Neural cell (in vitro differentiated cells): ENCODE data around the gene TRMU. TPM values are rescaled to one million over a fixed set of nuclear protein-coding genes. Genes with fewer than 3 reads are reported as not detected.

Source experiments
- H2AFZ ChIP-seq: fragments of 200-600, 300-800 bp; sonication (generic), shearing (Covaris generic); 2 replicates; pipeline ENCODE4 v1.6.0; 2014; ENCODE audit warnings: low read depth, mild to moderate bottlenecking, antibody characterized with exemption, low read length, moderate library complexity
- H3F3A ChIP-seq: fragments of 200-600 bp; shearing (Covaris generic); 2 replicates; pipeline ENCODE4 v1.6.1; 2016; ENCODE audit warnings: mild to moderate bottlenecking, moderate library complexity, mixed read lengths, antibody characterized with exemption, low read length; ENCODE audit not compliant: insufficient read depth, poor library complexity, severe bottlenecking
- H3K27ac ChIP-seq: fragments of 200-600, 300-800 bp; sonication (generic), shearing (Covaris generic); 2 replicates; pipeline ENCODE4 v1.5.1; 2014; ENCODE audit warnings: mild to moderate bottlenecking, low read length, moderate library complexity
- H3K27me3 ChIP-seq: fragments of 300-800, 200-600 bp; sonication (generic), shearing (Covaris generic); 2 replicates; pipeline ENCODE4 v1.6.0; 2014; ENCODE audit warnings: mild to moderate bottlenecking, low read depth, low read length, moderate library complexity; ENCODE audit not compliant: insufficient read depth
- H3K36me3 ChIP-seq: fragments of 300-800, 200-600 bp; sonication (generic), shearing (Covaris generic); 2 replicates; pipeline ENCODE4 v1.5.1; 2014; ENCODE audit warnings: mild to moderate bottlenecking, antibody characterized with exemption, low read length, moderate library complexity; ENCODE audit not compliant: insufficient read depth
- H3K4me2 ChIP-seq: fragments of 300-800, 200-600 bp; sonication (generic), shearing (Covaris generic); 2 replicates; pipeline ENCODE4 v1.6.0; 2014; ENCODE audit warnings: mild to moderate bottlenecking, low read length
- H3K4me3 ChIP-seq: fragments of 300-800, 200-600 bp; sonication (generic), shearing (Covaris generic); 2 replicates; pipeline ENCODE4 v1.5.1; 2014; ENCODE audit warnings: mild to moderate bottlenecking, low read length, moderate library complexity
- H3K79me2 ChIP-seq: fragments of 200-600 bp; shearing (Covaris generic); replicated peaks from 2 replicates; pipeline ENCODE4 v1.6.0; 2014; ENCODE audit warnings: mild to moderate bottlenecking, low read length, moderate library complexity; ENCODE audit not compliant: insufficient read depth
- H3K9ac ChIP-seq: fragments of 300-800, 200-600 bp; sonication (generic), shearing (Covaris generic); 2 replicates; pipeline ENCODE4 v1.6.1; 2016; ENCODE audit warnings: mild to moderate bottlenecking, low read length, mixed read lengths
- H3K9me2 ChIP-seq: fragments of 200-600 bp; shearing (Covaris generic); 2 replicates; pipeline ENCODE4 v1.6.1; 2016; ENCODE audit warnings: mild to moderate bottlenecking, low read length, mixed read lengths; ENCODE audit not compliant: insufficient read depth
- H3K9me3 ChIP-seq: fragments of 200-600, 300-800 bp; sonication (generic), shearing (Covaris generic); 2 replicates; pipeline ENCODE4 v1.6.1; 2016; ENCODE audit warnings: mild to moderate bottlenecking, mixed run types, low read length, moderate library complexity, mixed read lengths
- H4K20me1 ChIP-seq: fragments of 200-600 bp; shearing (Covaris generic); 2 replicates; pipeline ENCODE4 v1.6.1; 2016; ENCODE audit warnings: mild to moderate bottlenecking, mixed run types; ENCODE audit not compliant: insufficient read depth
- EP300 ChIP-seq: fragments of 450-650 bp; conservative IDR thresholded peaks from 2 replicates; pipeline ENCODE4 v1.6.1; 2014; ENCODE audit warnings: antibody characterized with exemption, mild to moderate bottlenecking, moderate library complexity; ENCODE audit not compliant: poor library complexity, severe bottlenecking
- EZH2 ChIP-seq: fragments of 200-600, 300-800 bp; shearing (Covaris generic), sonication (generic); IDR thresholded peaks from 2 replicates; pipeline ENCODE4 v1.6.1; 2014; ENCODE audit warnings: antibody characterized with exemption, low read length, borderline replicate concordance, mild to moderate bottlenecking; ENCODE audit not compliant: insufficient read depth, poor library complexity, severe bottlenecking
- MXI1 ChIP-seq: fragments of 450-650 bp; conservative IDR thresholded peaks from 2 replicates; pipeline ENCODE4 v1.6.1; 2014; ENCODE audit warnings: antibody characterized with exemption, mild to moderate bottlenecking; ENCODE audit not compliant: poor library complexity, severe bottlenecking
- POLR2AphosphoS5 ChIP-seq: IDR thresholded peaks from 2 replicates; pipeline ENCODE4 v1.6.1; 2012
- RAD21 ChIP-seq: fragments of 450-650 bp; conservative IDR thresholded peaks from 2 replicates; pipeline ENCODE4 v1.6.1; 2014; ENCODE audit warnings: antibody characterized with exemption, mild to moderate bottlenecking, moderate library complexity
- SMC3 ChIP-seq: fragments of 450-650 bp; conservative IDR thresholded peaks from 2 replicates; pipeline ENCODE4 v1.6.1; 2014; ENCODE audit warnings: antibody characterized with exemption, mild to moderate bottlenecking, moderate library complexity; ENCODE audit not compliant: poor library complexity
- TAF1 ChIP-seq: IDR thresholded peaks from 2 replicates; pipeline ENCODE4 v1.6.1; 2012; ENCODE audit warnings: low read depth
- polyA plus RNA-seq: library from polyadenylated mRNA; depleted of rRNA; stranded (reverse); fragments of >200 nt; gene quantifications from 2 replicates; pipeline ENCODE4 v1.2.3, GENCODE V29; 2014
- TF ChIP-seq, protein P1 (sequence below): fragments of 450-650 bp; IDR thresholded peaks from 2 replicates; pipeline ENCODE4 v1.5.1; 2014; ENCODE audit warnings: antibody characterized with exemption, mild to moderate bottlenecking, moderate library complexity; ENCODE audit not compliant: poor library complexity, severe bottlenecking
- TF ChIP-seq, protein P2 (sequence below): IDR thresholded peaks from 2 replicates; pipeline ENCODE4 v1.6.1; 2012; ENCODE audit warnings: borderline replicate concordance

Gene TRMU
- polyA plus RNA-seq, 1 donor from 2014 or later, result 72.9 TPM

DNA sequence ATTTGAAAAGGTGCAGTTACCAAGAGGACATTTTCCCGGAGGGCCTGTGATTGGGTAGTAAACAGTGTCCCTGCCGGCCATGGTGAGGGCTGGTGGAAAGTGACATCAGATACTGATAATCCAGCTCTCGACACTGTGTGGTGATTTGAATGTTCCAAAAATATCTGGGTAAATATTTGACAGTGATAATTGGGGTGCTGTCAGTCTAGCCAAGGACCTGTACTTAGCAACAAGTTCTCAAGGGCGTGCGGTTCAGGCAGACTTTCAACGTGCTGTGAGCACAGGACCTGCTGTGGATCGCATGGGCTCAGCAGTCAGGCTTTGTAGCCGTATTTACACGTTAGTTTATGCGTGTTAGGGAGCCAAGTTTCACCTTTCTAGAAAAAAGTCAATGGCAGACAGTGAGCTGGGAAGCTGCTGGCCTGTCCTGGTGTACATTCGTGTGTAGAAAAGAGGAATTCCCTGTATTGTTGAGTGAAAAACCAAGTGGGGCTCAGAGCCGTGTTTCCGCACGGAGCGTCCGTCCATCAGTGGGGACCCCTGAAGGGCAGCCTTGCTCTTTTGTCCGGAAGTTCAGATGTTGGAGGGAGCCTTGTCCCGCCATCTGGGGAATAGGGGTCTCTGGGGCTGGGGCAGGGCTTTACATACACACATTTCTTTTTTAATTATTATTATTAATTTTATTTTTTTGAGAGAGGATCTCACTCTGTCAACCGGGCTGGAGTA lies 11.3 kb downstream of the TRMU start:
- no peak overlapping the region for H3K9ac ChIP-seq
- H3K9me3 ChIP-seq, result no peaks in the 10 kb centered on the region
- H3K27ac ChIP-seq, result no peak overlapping the region
- no peak overlapping the region for H3K4me2 ChIP-seq
- H3F3A ChIP-seq, result no peaks in the 10 kb centered on the region
- H3K36me3 ChIP-seq, result no peaks in the 10 kb centered on the region
- no peaks in the 10 kb centered on the region for H3K9me2 ChIP-seq
- H4K20me1 ChIP-seq, result no peaks in the 10 kb centered on the region
- H3K4me3 ChIP-seq, result no peak overlapping the region
- no peak overlapping the region for H2AFZ ChIP-seq
- H3K79me2 ChIP-seq, result no peaks in the 10 kb centered on the region
- H3K27me3 ChIP-seq, result no peaks in the 10 kb centered on the region
- TF ChIP-seq TAF1 (no peak), EP300 (no peak), POLR2AphosphoS5 (no peak), EZH2 (no peak), MXI1 (no peak), RAD21 (no peak), SMC3 (no peak)
- TF ChIP-seq, protein P1, sequence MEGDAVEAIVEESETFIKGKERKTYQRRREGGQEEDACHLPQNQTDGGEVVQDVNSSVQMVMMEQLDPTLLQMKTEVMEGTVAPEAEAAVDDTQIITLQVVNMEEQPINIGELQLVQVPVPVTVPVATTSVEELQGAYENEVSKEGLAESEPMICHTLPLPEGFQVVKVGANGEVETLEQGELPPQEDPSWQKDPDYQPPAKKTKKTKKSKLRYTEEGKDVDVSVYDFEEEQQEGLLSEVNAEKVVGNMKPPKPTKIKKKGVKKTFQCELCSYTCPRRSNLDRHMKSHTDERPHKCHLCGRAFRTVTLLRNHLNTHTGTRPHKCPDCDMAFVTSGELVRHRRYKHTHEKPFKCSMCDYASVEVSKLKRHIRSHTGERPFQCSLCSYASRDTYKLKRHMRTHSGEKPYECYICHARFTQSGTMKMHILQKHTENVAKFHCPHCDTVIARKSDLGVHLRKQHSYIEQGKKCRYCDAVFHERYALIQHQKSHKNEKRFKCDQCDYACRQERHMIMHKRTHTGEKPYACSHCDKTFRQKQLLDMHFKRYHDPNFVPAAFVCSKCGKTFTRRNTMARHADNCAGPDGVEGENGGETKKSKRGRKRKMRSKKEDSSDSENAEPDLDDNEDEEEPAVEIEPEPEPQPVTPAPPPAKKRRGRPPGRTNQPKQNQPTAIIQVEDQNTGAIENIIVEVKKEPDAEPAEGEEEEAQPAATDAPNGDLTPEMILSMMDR, result no peak
- TF ChIP-seq, protein P2, sequence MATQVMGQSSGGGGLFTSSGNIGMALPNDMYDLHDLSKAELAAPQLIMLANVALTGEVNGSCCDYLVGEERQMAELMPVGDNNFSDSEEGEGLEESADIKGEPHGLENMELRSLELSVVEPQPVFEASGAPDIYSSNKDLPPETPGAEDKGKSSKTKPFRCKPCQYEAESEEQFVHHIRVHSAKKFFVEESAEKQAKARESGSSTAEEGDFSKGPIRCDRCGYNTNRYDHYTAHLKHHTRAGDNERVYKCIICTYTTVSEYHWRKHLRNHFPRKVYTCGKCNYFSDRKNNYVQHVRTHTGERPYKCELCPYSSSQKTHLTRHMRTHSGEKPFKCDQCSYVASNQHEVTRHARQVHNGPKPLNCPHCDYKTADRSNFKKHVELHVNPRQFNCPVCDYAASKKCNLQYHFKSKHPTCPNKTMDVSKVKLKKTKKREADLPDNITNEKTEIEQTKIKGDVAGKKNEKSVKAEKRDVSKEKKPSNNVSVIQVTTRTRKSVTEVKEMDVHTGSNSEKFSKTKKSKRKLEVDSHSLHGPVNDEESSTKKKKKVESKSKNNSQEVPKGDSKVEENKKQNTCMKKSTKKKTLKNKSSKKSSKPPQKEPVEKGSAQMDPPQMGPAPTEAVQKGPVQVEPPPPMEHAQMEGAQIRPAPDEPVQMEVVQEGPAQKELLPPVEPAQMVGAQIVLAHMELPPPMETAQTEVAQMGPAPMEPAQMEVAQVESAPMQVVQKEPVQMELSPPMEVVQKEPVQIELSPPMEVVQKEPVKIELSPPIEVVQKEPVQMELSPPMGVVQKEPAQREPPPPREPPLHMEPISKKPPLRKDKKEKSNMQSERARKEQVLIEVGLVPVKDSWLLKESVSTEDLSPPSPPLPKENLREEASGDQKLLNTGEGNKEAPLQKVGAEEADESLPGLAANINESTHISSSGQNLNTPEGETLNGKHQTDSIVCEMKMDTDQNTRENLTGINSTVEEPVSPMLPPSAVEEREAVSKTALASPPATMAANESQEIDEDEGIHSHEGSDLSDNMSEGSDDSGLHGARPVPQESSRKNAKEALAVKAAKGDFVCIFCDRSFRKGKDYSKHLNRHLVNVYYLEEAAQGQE, result no peak

DNA sequence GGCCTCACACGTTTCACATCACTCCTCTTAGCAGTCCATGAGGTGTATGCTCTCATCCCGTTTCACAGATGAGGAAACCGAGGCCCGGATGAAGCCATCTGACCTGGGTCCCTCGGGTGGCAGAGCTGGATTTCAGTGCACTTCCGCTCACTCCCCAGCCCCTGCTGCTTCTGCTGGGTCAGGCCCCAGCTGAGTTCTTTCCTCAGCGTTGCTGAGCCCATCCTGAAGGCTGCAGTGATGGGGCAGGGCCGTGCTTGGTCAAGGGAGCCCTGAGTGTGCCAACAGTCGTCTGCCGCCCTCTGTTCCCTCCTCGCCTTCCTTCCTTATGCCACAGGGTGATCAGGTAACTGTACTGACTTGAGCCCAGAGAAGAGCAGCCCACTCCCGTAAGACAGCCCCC lies 12.1 kb downstream of the TRMU start:
- Histone ChIP-seq H3K4me2 (no peak overlapping the region), H3K9me3 (no peaks in the 10 kb centered on the region), H3K4me3 (no peak overlapping the region), H2AFZ (no peak overlapping the region), H3K36me3 (no peaks in the 10 kb centered on the region), H3K9me2 (no peaks in the 10 kb centered on the region), H3K79me2 (no peaks in the 10 kb centered on the region), H3K27ac (no peak overlapping the region), H3K27me3 (no peaks in the 10 kb centered on the region), H4K20me1 (no peaks in the 10 kb centered on the region), H3K9ac (no peak overlapping the region), H3F3A (no peaks in the 10 kb centered on the region)
- no peak for TF ChIP-seq RAD21
- no peak for TF ChIP-seq EZH2
- TF ChIP-seq EP300, result no peak
- no peak for TF ChIP-seq MXI1
